Immature natural killer cell (primary cell): Measurements from ENCODE around the gene ARHGEF6. TPM values are rescaled to one million over a fixed set of nuclear protein-coding genes. Genes with fewer than 3 reads are reported as not detected.
"Not testable (repeated sequence)": the region's sequence is repeated elsewhere in the genome, so short reads cannot be mapped to it uniquely, and the experiment has no call there.

Experiments
- DNase-seq, 3 donors: peaks; one replicate each; pipeline ENCODE4 v3.0.0; 2022; ENCODE audit warnings: mixed read lengths in 1 of 3
- H3K27ac Mint-ChIP-seq, 6 donors: one replicate each; pipeline ENCODE4 v1.8.0; 2020; ENCODE audit warnings: mixed read lengths in 6 of 6, mild to moderate bottlenecking in 5 of 6, inconsistent platforms in 4 of 6, moderate library complexity in 3 of 6
- H3K27me3 Mint-ChIP-seq, 3 donors: one replicate each; pipeline ENCODE4 v1.8.0; 2020 to 2021; ENCODE audit warnings: low read depth in 3 of 3, mild to moderate bottlenecking in 3 of 3, mixed read lengths in 3 of 3, moderate library complexity in 3 of 3, inconsistent platforms in 1 of 3
- H3K36me3 Mint-ChIP-seq, 3 donors: one replicate each; pipeline ENCODE4 v1.8.0; 2020; ENCODE audit warnings: mixed read lengths in 3 of 3, inconsistent platforms in 2 of 3, mild to moderate bottlenecking in 2 of 3
- H3K4me1 Mint-ChIP-seq, 2 donors: one replicate each; pipeline ENCODE4 v1.8.0; 2020; ENCODE audit warnings: inconsistent platforms in 2 of 2, mild to moderate bottlenecking in 2 of 2, mixed read lengths in 2 of 2, moderate library complexity in 1 of 2
- H3K4me3 Mint-ChIP-seq, 5 donors: one replicate each; pipeline ENCODE4 v1.8.0; 2020; ENCODE audit warnings: mild to moderate bottlenecking in 5 of 5, mixed read lengths in 5 of 5, inconsistent platforms in 3 of 5, moderate library complexity in 3 of 5
- H3K9me3 Mint-ChIP-seq, 6 donors: one replicate each; pipeline ENCODE4 v1.8.0; 2020; ENCODE audit warnings: mild to moderate bottlenecking in 6 of 6, mixed read lengths in 6 of 6, inconsistent platforms in 4 of 6, moderate library complexity in 3 of 6
- polyA plus RNA-seq, 3 donors: library from polyadenylated mRNA; unstranded; fragments of 300-500 nt; fragmentation: Illumina TruSeq; gene quantifications; one replicate each; pipeline ENCODE4 v1.2.3, GENCODE V29; 2021

ARHGEF6 gene
- 10 to 100 TPM; 48.4 to 62.0 (median 50.5) TPM for polyA plus RNA-seq

GRCh38 chrX:136780763-136781162 lies at the start of gene ARHGEF6:
Gene ARHGEF6 (minus strand): TSS chrX:136780932. CDS start chrX:136780882, 50 bp downstream.
- H3K9me3 Mint-ChIP-seq, result no peaks in the 10 kb centered on the region
- H3K4me3 Mint-ChIP-seq, result peak within 1 kb of the TSS; percentile 92 to 97 (median 93)
- peak; percentile 21 to 35 (median 33) for DNase-seq
- H3K36me3 Mint-ChIP-seq, result no peaks in the 10 kb centered on the region
- peaks cover 0 to 4% (median 1%) of the 10 kb centered on the region in 3 donors for H3K27me3 Mint-ChIP-seq
- peaks cover 47 to 60% of the 10 kb centered on the region in 2 donors for H3K4me1 Mint-ChIP-seq
- peak within 1 kb of the TSS; percentile 86 to 95 (median 93) for H3K27ac Mint-ChIP-seq

- H3K27ac Mint-ChIP-seq, result no peak overlapping the region
- H3K9me3 Mint-ChIP-seq, result no peaks in the 10 kb centered on the region
- no peak overlapping the region for H3K4me3 Mint-ChIP-seq
- DNase-seq, result no peak
- H3K36me3 Mint-ChIP-seq, result peaks cover 0 to 4% (median 0%) of the 10 kb centered on the region in 3 donors
- no peaks in the 10 kb centered on the region for H3K4me1 Mint-ChIP-seq
- peaks cover 0 to 1% (median 0%) of the 10 kb centered on the region in 3 donors for H3K27me3 Mint-ChIP-seq
Observed at GRCh38 chrX:136829413-136829812, 48.7 kb upstream of the ARHGEF6 start.

- Mint-ChIP-seq H3K27me3 (peaks cover 0 to 1% (median 0%) of the 10 kb centered on the region in 3 donors), H3K27ac (no peak overlapping the region)
Observed at GRCh38 chrX:136828830-136829229, 48.1 kb upstream of the ARHGEF6 start.

GRCh38 chrX:136827026-136827425 lies 46.3 kb upstream of the ARHGEF6 start:
- no peak overlapping the region for H3K27ac Mint-ChIP-seq
- no peaks in the 10 kb centered on the region for H3K4me1 Mint-ChIP-seq
- H3K36me3 Mint-ChIP-seq, result peaks cover 0 to 4% (median 0%) of the 10 kb centered on the region in 3 donors
- H3K9me3 Mint-ChIP-seq, result no peaks in the 10 kb centered on the region
- no peak for DNase-seq
- H3K27me3 Mint-ChIP-seq, result peaks cover 0 to 2% (median 1%) of the 10 kb centered on the region in 3 donors
- H3K4me3 Mint-ChIP-seq, result no peak overlapping the region

More at GRCh38 chrX:136828830-136829229, 48.1 kb upstream of the ARHGEF6 start:
- DNase-seq, result no peak
- H3K9me3 Mint-ChIP-seq, result no peaks in the 10 kb centered on the region
- H3K4me3 Mint-ChIP-seq, result no peak overlapping the region
- H3K36me3 Mint-ChIP-seq, result peaks cover 0 to 4% (median 0%) of the 10 kb centered on the region in 3 donors
- H3K4me1 Mint-ChIP-seq, result no peaks in the 10 kb centered on the region

GRCh38 chrX:136825771-136826170 lies 45.0 kb upstream of the ARHGEF6 start:
- Mint-ChIP-seq H3K9me3 (no peaks in the 10 kb centered on the region), H3K4me1 (no peaks in the 10 kb centered on the region), H3K27me3 (peaks cover 0 to 2% (median 1%) of the 10 kb centered on the region in 3 donors), H3K27ac (no peak overlapping the region), H3K36me3 (peaks cover 0 to 4% (median 4%) of the 10 kb centered on the region in 3 donors), H3K4me3 (no peak overlapping the region)
- DNase-seq, result no peak

GRCh38 chrX:136823175-136823574 lies 42.4 kb upstream of the ARHGEF6 start:
- no peaks in the 10 kb centered on the region for H3K9me3 Mint-ChIP-seq

GRCh38 chrX:136822337-136823095 lies 41.8 kb upstream of the ARHGEF6 start:
- H3K36me3 Mint-ChIP-seq, result peaks cover 0 to 7% (median 7%) of the 10 kb centered on the region in 3 donors
- no peak for DNase-seq
- H3K4me1 Mint-ChIP-seq, result no peaks in the 10 kb centered on the region
- H3K4me3 Mint-ChIP-seq, result no peak overlapping the region
- H3K9me3 Mint-ChIP-seq, result no peaks in the 10 kb centered on the region
- H3K27ac Mint-ChIP-seq, result no peak overlapping the region
- H3K27me3 Mint-ChIP-seq, result peaks cover 0 to 2% (median 0%) of the 10 kb centered on the region in 3 donors

More at GRCh38 chrX:136823175-136823574, 42.4 kb upstream of the ARHGEF6 start:
- Mint-ChIP-seq H3K36me3 (peaks cover 0 to 7% (median 7%) of the 10 kb centered on the region in 3 donors), H3K4me3 (no peak overlapping the region), H3K27ac (no peak overlapping the region), H3K4me1 (no peaks in the 10 kb centered on the region), H3K27me3 (peaks cover 0 to 2% (median 0%) of the 10 kb centered on the region in 3 donors)
- DNase-seq, result no peak

GRCh38 chrX:136819756-136820155 lies 39.0 kb upstream of the ARHGEF6 start:
- not testable (repeated sequence) for H3K9me3 Mint-ChIP-seq, H3K27me3 Mint-ChIP-seq, DNase-seq, H3K4me3 Mint-ChIP-seq, H3K36me3 Mint-ChIP-seq, H3K27ac Mint-ChIP-seq, H3K4me1 Mint-ChIP-seq

GRCh38 chrX:136819031-136819703 lies 38.4 kb upstream of the ARHGEF6 start:
- Mint-ChIP-seq H3K4me1 (no peaks in the 10 kb centered on the region), H3K27me3 (peaks cover 0 to 2% (median 0%) of the 10 kb centered on the region in 3 donors), H3K36me3 (peaks cover 0 to 7% (median 7%) of the 10 kb centered on the region in 3 donors), H3K4me3 (no peak overlapping the region), H3K27ac (no peak overlapping the region), H3K9me3 (no peaks in the 10 kb centered on the region)
- DNase-seq, result no peak

- H3K27me3 Mint-ChIP-seq, result no peaks in the 10 kb centered on the region
- DNase-seq, result no peak
- no peak overlapping the region for H3K4me3 Mint-ChIP-seq
- no peaks in the 10 kb centered on the region for H3K4me1 Mint-ChIP-seq
- peaks cover 0 to 7% (median 7%) of the 10 kb centered on the region in 3 donors for H3K36me3 Mint-ChIP-seq
- no peak overlapping the region for H3K27ac Mint-ChIP-seq
- no peaks in the 10 kb centered on the region for H3K9me3 Mint-ChIP-seq
Observed at GRCh38 chrX:136816975-136817374, 36.2 kb upstream of the ARHGEF6 start.

GRCh38 chrX:136814847-136815750 lies 34.4 kb upstream of the ARHGEF6 start:
- no peak for DNase-seq
- Mint-ChIP-seq H3K27me3 (no peaks in the 10 kb centered on the region), H3K36me3 (peaks cover 0 to 7% (median 0%) of the 10 kb centered on the region in 3 donors), H3K27ac (no peak overlapping the region), H3K4me3 (no peak overlapping the region), H3K9me3 (no peaks in the 10 kb centered on the region), H3K4me1 (peaks cover 6 to 8% of the 10 kb centered on the region in 2 donors)

GRCh38 chrX:136812286-136812685 lies 31.6 kb upstream of the ARHGEF6 start:
- Mint-ChIP-seq H3K4me1 (peaks cover 7 to 9% of the 10 kb centered on the region in 2 donors), H3K4me3 (no peak overlapping the region), H3K27me3 (peaks cover 0 to 2% (median 0%) of the 10 kb centered on the region in 3 donors), H3K36me3 (peaks cover 0 to 2% (median 0%) of the 10 kb centered on the region in 3 donors), H3K9me3 (no peaks in the 10 kb centered on the region), H3K27ac (no peak overlapping the region)
- DNase-seq, result no peak

- Mint-ChIP-seq H3K27me3 (peaks cover 0 to 2% (median under 1%) of the 10 kb centered on the region in 3 donors), H3K36me3 (peaks cover 0 to 5% (median 0%) of the 10 kb centered on the region in 3 donors), H3K4me1 (peaks cover 7 to 9% of the 10 kb centered on the region in 2 donors), H3K9me3 (no peaks in the 10 kb centered on the region), H3K27ac (no peak overlapping the region), H3K4me3 (no peak overlapping the region)
- peak in 2 of 3 donors; percentile 4 to 7 for DNase-seq
Observed at GRCh38 chrX:136810493-136810892, 29.8 kb upstream of the ARHGEF6 start.
